ENCODE results near the gene CPED1.

The CPED1 gene

GRCh38 chr7:121269798-121270197, 281.3 kb downstream of the CPED1 start:
- Histone ChIP-seq H3K9me3 (ENCODE audit: control insufficient read depth, low read length) (no peaks in the 10 kb centered on the region), H3K27ac (ENCODE audit: insufficient read depth, low read length, poor library complexity, severe bottlenecking) (no peak overlapping the region), H3K4me1 (ENCODE audit: control insufficient read depth, insufficient read depth, low read length, poor library complexity, severe bottlenecking) (no peaks in the 10 kb centered on the region), H3K36me3 (ENCODE audit: control insufficient read depth, insufficient read depth, low read length) (no peaks in the 10 kb centered on the region), H3K4me3 (ENCODE audit: insufficient read depth, low read depth, low read length, poor library complexity, severe bottlenecking) (no peak overlapping the region), H3K27me3 (replicated peaks; ENCODE audit: control insufficient read depth, insufficient read depth, low read length, poor library complexity, severe bottlenecking) (no peaks in the 10 kb centered on the region)
- DNase-seq: no peak

GRCh38 chr7:121271098-121271497, 282.6 kb downstream of the CPED1 start:
- DNase-seq: no peak
- Histone ChIP-seq H3K27me3 (replicated peaks; ENCODE audit: control insufficient read depth, insufficient read depth, low read length, poor library complexity, severe bottlenecking) (no peaks in the 10 kb centered on the region), H3K9me3 (ENCODE audit: control insufficient read depth, low read length) (no peaks in the 10 kb centered on the region), H3K4me1 (ENCODE audit: control insufficient read depth, insufficient read depth, low read length, poor library complexity, severe bottlenecking) (no peaks in the 10 kb centered on the region), H3K36me3 (ENCODE audit: control insufficient read depth, insufficient read depth, low read length) (no peaks in the 10 kb centered on the region), H3K27ac (ENCODE audit: insufficient read depth, low read length, poor library complexity, severe bottlenecking) (no peak overlapping the region), H3K4me3 (ENCODE audit: insufficient read depth, low read depth, low read length, poor library complexity, severe bottlenecking) (no peak overlapping the region)

GRCh38 chr7:121271916-121272315, 283.4 kb downstream of the CPED1 start:
- no peak overlapping the region for H3K27ac ChIP-seq (ENCODE audit: insufficient read depth, low read length, poor library complexity, severe bottlenecking)
- no peaks in the 10 kb centered on the region for H3K36me3 ChIP-seq (ENCODE audit: control insufficient read depth, insufficient read depth, low read length)
- H3K9me3 ChIP-seq (ENCODE audit: control insufficient read depth, low read length): no peaks in the 10 kb centered on the region
- DNase-seq: no peak
- H3K27me3 ChIP-seq (replicated peaks; ENCODE audit: control insufficient read depth, insufficient read depth, low read length, poor library complexity, severe bottlenecking): no peaks in the 10 kb centered on the region
- no peak overlapping the region for H3K4me3 ChIP-seq (ENCODE audit: insufficient read depth, low read depth, low read length, poor library complexity, severe bottlenecking)
- no peaks in the 10 kb centered on the region for H3K4me1 ChIP-seq (ENCODE audit: control insufficient read depth, insufficient read depth, low read length, poor library complexity, severe bottlenecking)

GRCh38 chr7:121272676-121273075, 284.2 kb downstream of the CPED1 start:
- Histone ChIP-seq H3K36me3 (ENCODE audit: control insufficient read depth, insufficient read depth, low read length) (no peaks in the 10 kb centered on the region), H3K27me3 (replicated peaks; ENCODE audit: control insufficient read depth, insufficient read depth, low read length, poor library complexity, severe bottlenecking) (no peaks in the 10 kb centered on the region), H3K4me1 (ENCODE audit: control insufficient read depth, insufficient read depth, low read length, poor library complexity, severe bottlenecking) (no peaks in the 10 kb centered on the region), H3K9me3 (ENCODE audit: control insufficient read depth, low read length) (no peaks in the 10 kb centered on the region), H3K4me3 (ENCODE audit: insufficient read depth, low read depth, low read length, poor library complexity, severe bottlenecking) (no peak overlapping the region), H3K27ac (ENCODE audit: insufficient read depth, low read length, poor library complexity, severe bottlenecking) (no peak overlapping the region)
- no peak for DNase-seq

GRCh38 chr7:121273467-121274167, 285.1 kb downstream of the CPED1 start:
- Histone ChIP-seq H3K27me3 (replicated peaks; ENCODE audit: control insufficient read depth, insufficient read depth, low read length, poor library complexity, severe bottlenecking) (no peaks in the 10 kb centered on the region), H3K36me3 (ENCODE audit: control insufficient read depth, insufficient read depth, low read length) (no peaks in the 10 kb centered on the region), H3K4me1 (ENCODE audit: control insufficient read depth, insufficient read depth, low read length, poor library complexity, severe bottlenecking) (no peaks in the 10 kb centered on the region), H3K27ac (ENCODE audit: insufficient read depth, low read length, poor library complexity, severe bottlenecking) (no peak overlapping the region), H3K9me3 (ENCODE audit: control insufficient read depth, low read length) (no peaks in the 10 kb centered on the region), H3K4me3 (ENCODE audit: insufficient read depth, low read depth, low read length, poor library complexity, severe bottlenecking) (no peak overlapping the region)
- no peak for DNase-seq

- Histone ChIP-seq H3K36me3 (ENCODE audit: control insufficient read depth, insufficient read depth, low read length) (no peaks in the 10 kb centered on the region), H3K27me3 (replicated peaks; ENCODE audit: control insufficient read depth, insufficient read depth, low read length, poor library complexity, severe bottlenecking) (no peaks in the 10 kb centered on the region), H3K4me1 (ENCODE audit: control insufficient read depth, insufficient read depth, low read length, poor library complexity, severe bottlenecking) (no peaks in the 10 kb centered on the region), H3K9me3 (ENCODE audit: control insufficient read depth, low read length) (no peaks in the 10 kb centered on the region), H3K27ac (ENCODE audit: insufficient read depth, low read length, poor library complexity, severe bottlenecking) (no peak overlapping the region), H3K4me3 (ENCODE audit: insufficient read depth, low read depth, low read length, poor library complexity, severe bottlenecking) (no peak overlapping the region)
- DNase-seq: no peak
Measured at GRCh38 chr7:121274467-121274866, 286.0 kb downstream of the CPED1 start.

- Histone ChIP-seq H3K27ac (ENCODE audit: insufficient read depth, low read length, poor library complexity, severe bottlenecking) (no peak overlapping the region), H3K4me1 (ENCODE audit: control insufficient read depth, insufficient read depth, low read length, poor library complexity, severe bottlenecking) (no peaks in the 10 kb centered on the region), H3K4me3 (ENCODE audit: insufficient read depth, low read depth, low read length, poor library complexity, severe bottlenecking) (no peak overlapping the region), H3K9me3 (ENCODE audit: control insufficient read depth, low read length) (no peaks in the 10 kb centered on the region), H3K36me3 (ENCODE audit: control insufficient read depth, insufficient read depth, low read length) (no peaks in the 10 kb centered on the region), H3K27me3 (replicated peaks; ENCODE audit: control insufficient read depth, insufficient read depth, low read length, poor library complexity, severe bottlenecking) (no peaks in the 10 kb centered on the region)
- no peak for DNase-seq
Measured at GRCh38 chr7:121275204-121275603, 286.7 kb downstream of the CPED1 start.

GRCh38 chr7:121276313-121276712, 287.8 kb downstream of the CPED1 start:
- DNase-seq: no peak
- H3K9me3 ChIP-seq (ENCODE audit: control insufficient read depth, low read length): no peaks in the 10 kb centered on the region
- no peaks in the 10 kb centered on the region for H3K36me3 ChIP-seq (ENCODE audit: control insufficient read depth, insufficient read depth, low read length)
- H3K27ac ChIP-seq (ENCODE audit: insufficient read depth, low read length, poor library complexity, severe bottlenecking): no peak overlapping the region
- H3K27me3 ChIP-seq (replicated peaks; ENCODE audit: control insufficient read depth, insufficient read depth, low read length, poor library complexity, severe bottlenecking): no peaks in the 10 kb centered on the region
- H3K4me1 ChIP-seq (ENCODE audit: control insufficient read depth, insufficient read depth, low read length, poor library complexity, severe bottlenecking): no peaks in the 10 kb centered on the region
- H3K4me3 ChIP-seq (ENCODE audit: insufficient read depth, low read depth, low read length, poor library complexity, severe bottlenecking): no peak overlapping the region

GRCh38 chr7:121278120-121279021, 289.9 kb downstream of the CPED1 start:
- DNase-seq: no peak
- H3K4me1 ChIP-seq (ENCODE audit: control insufficient read depth, insufficient read depth, low read length, poor library complexity, severe bottlenecking): no peaks in the 10 kb centered on the region

GRCh38 chr7:121279060-121279620, 290.6 kb downstream of the CPED1 start:
- no peak overlapping the region for H3K4me3 ChIP-seq (ENCODE audit: insufficient read depth, low read depth, low read length, poor library complexity, severe bottlenecking)

More at GRCh38 chr7:121278120-121279021, 289.9 kb downstream of the CPED1 start:
- Histone ChIP-seq H3K4me3 (ENCODE audit: insufficient read depth, low read depth, low read length, poor library complexity, severe bottlenecking) (no peak overlapping the region), H3K27me3 (replicated peaks; ENCODE audit: control insufficient read depth, insufficient read depth, low read length, poor library complexity, severe bottlenecking) (no peaks in the 10 kb centered on the region), H3K9me3 (ENCODE audit: control insufficient read depth, low read length) (no peaks in the 10 kb centered on the region), H3K36me3 (ENCODE audit: control insufficient read depth, insufficient read depth, low read length) (no peaks in the 10 kb centered on the region), H3K27ac (ENCODE audit: insufficient read depth, low read length, poor library complexity, severe bottlenecking) (no peak overlapping the region)

More at GRCh38 chr7:121279060-121279620, 290.6 kb downstream of the CPED1 start:
- no peak for DNase-seq
- Histone ChIP-seq H3K4me1 (ENCODE audit: control insufficient read depth, insufficient read depth, low read length, poor library complexity, severe bottlenecking) (no peaks in the 10 kb centered on the region), H3K9me3 (ENCODE audit: control insufficient read depth, low read length) (no peaks in the 10 kb centered on the region), H3K27me3 (replicated peaks; ENCODE audit: control insufficient read depth, insufficient read depth, low read length, poor library complexity, severe bottlenecking) (no peaks in the 10 kb centered on the region), H3K36me3 (ENCODE audit: control insufficient read depth, insufficient read depth, low read length) (no peaks in the 10 kb centered on the region), H3K27ac (ENCODE audit: insufficient read depth, low read length, poor library complexity, severe bottlenecking) (no peak overlapping the region)
